GM21423 (cell line): ENCODE results near the gene MT1G.
"Not testable (repeated sequence)": the region's sequence is repeated elsewhere in the genome, so short reads cannot be mapped to it uniquely, and the experiment has no call there.

Source experiments
- ATAC-seq: cut with Tn5 transposase; IDR thresholded peaks from one replicate; pipeline ENCODE4 v1.9.1; 2021; ENCODE audit warnings: mild to moderate bottlenecking, moderate library complexity; ENCODE audit not compliant: unreplicated experiment

MT1G gene

DNA sequence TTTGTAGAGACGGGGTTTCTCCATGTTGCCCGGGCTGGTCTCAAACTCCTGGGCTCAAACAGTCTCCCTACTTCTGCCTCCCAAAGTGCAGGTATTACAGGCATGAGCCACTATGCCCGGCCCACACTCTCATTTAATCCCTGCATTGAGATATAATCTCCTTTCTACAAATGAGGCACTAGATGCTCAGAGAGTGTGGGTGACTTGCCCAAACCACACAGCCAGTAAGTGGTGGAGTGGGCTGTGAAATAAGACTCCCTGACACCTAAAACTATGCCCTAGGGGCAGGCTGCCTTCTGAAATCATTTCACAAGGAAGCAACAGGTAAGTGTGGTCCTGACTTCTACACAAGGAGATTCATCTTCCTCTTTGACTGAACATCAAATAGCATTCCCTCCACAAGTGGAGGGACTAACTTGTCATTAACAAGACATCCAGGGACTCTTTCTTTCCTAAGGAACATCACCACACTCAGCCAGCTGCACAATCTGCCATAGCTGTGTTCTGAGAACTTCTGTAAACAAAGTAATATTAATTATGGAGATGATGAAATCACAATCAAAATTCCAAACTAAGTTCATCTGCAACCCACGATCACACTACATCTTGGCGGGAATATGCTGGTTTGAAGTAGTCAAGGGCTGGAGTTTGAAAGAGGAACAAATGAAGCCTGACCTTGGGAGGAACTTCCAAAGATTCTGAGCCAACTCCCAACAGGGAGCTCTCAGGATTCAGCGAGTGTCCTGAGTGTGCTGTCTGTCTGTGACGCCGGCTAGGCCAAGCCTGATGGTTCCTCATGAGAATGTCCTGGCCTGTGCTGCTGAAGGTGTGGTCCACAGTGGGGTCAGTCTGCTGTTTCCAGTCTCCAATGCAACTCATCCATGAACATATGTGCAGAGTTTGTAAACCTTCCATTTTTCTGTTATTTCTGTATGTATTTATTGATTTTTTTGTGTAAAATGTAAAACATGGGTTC, 2.3 kb downstream of the MT1G start:
- not testable (repeated sequence) for ATAC-seq

DNA sequence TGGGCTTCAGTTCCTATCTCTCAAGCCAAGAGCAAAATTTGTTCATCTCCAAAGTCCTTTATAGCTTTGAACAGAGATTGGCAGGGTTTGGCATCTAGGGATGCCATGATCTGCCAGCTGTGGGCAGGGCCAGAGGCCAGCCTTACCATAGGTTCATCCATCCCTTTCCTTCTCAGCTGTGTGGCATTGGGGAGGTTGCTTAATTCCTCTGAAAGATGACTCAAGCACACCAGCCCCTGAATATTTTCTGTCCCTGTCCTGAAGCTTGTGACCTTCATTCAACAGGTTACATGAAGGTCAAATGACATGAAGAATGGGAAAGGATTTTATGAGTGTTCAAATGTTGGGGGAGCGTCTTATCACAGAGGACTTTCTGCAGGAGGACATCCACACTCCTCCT, 3.4 kb downstream of the MT1G start:
- ATAC-seq: no peak

DNA sequence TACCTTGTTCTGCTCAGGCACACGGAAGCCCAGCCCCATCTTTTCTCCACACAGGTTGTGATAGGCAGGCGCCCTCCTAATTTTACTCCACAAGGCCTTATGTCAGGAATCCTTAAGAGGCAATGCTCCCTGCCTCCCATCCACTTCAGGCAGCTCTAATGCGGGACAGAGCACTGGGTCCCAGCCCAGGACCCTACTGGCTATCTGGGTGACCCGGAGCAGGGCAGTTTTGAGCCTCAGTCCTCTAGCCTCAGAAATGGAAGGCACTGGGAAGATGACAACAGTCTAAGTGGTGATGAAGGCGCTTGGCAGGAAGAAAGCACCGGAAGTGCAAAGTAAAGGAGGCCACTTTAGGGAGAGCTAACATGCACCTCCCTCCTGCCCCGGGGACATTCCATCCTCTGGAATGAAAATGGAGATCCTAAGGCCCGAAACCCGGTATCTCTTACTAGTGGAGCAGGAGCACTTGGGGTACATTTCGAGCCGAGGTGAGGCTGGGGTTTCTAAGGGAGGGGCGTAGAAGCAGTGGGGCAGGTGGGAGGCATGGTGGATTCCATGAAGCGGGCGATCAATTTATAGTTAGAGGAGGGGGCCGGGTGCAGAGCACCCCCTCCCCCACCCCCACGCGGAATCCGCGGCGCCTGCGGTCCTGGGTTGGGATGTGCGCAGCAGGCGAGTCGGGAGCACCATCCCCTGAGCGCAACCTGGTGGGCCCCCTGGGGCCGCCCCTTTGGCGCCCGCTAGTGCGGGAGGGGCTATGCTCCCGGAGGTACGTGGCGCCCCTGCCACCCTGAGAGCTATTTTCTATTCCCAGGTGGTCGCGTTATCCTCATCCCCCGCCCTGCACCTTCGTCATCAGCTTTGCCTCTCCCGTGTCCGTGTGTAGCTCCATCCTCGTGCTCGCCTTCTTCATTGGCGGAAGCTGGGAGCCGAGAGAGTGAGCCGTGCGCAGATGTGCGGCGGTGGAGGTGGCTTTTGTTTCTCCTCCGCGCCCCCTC, 5.2 kb downstream of the MT1G start:
- no peak for ATAC-seq

DNA sequence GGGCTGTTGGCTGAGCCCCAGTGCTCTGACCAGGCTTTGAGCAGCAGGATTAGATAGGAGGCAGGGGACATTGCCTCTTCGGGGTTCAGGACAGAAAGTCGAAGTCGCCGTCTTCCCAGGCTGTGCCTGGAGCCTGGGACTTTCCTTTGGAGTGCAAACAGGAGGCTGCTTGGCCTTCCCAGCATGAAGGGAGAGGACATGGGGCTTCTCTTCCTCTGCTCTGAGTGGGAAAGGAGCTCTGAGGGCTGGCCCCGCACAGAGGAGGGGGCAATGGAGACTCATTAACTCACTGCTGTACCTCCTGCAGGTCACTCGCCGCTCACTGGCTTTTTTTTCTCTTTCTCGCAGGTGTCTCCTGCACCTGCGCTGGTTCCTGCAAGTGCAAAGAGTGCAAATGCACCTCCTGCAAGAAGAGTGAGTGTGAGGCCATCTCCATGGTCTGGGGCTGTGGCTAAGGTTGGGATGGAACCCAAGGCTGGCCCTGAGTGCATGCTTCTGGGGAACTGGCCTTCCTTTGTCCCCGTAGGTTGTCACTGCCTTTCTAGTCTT, 9.5 kb downstream of the MT1G start:
- no peak for ATAC-seq

DNA sequence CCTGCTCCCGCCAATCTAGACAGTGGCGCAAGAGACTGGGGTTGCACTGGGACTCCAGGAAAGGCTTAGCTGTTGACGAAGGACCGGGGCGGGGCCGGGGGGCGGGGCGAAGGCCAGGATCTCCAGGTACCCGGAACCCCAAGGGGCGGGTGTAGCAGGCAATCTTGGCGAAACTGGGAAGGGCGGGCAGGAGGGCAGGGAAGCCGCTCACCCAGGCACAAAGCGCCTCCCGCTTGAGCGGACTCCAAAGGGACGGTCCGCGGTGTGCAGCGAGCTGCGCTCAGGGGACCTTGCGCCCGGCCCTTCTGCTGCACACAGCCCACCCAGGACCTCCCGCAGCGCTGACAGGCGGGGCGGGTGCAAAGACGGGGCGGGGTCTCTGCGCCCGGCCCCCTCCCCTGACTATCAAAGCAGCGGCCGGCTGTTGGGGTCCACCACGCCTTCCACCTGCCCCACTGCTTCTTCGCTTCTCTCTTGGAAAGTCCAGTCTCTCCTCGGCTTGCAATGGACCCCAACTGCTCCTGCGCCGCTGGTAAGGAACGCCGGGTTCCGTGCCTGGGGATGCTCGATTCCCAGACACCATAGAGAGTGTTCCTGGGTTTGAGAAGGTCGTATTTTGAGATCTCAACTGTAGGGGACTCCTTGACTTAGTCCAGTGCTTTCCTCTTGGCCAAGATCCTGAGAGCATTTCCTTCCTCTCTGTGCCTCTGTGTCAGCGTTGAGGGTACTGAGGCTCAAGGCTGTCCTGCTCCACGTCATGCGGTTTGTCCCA, 10.1 kb downstream of the MT1G start, which contains the start of gene MT1F:
Gene MT1F, plus strand, starts transcription at position 405 of the 772 bp plus-strand sequence. Its CDS starts 100 bp downstream, at position 505.
- peak; percentile 51 for ATAC-seq

DNA sequence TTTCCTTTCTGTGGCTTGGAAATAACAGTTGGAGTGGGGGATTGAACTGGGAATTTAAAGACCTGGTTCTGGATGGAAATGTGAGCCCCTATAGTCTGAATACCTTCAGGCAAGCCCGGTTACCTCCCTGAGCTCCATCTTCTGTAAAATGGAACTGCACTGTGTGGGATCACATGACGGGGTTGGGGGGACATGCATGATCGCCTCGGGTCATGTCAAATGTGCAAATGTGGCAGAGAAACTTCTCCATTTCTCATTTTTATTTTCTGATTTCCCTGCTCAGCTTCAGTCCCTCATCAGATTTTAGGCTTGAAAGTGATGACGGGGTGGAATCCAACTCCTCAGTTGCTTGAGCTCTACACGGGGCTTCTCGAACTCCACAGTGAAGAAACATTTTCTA, 14.6 kb downstream of the MT1G start:
- no peak for ATAC-seq

DNA sequence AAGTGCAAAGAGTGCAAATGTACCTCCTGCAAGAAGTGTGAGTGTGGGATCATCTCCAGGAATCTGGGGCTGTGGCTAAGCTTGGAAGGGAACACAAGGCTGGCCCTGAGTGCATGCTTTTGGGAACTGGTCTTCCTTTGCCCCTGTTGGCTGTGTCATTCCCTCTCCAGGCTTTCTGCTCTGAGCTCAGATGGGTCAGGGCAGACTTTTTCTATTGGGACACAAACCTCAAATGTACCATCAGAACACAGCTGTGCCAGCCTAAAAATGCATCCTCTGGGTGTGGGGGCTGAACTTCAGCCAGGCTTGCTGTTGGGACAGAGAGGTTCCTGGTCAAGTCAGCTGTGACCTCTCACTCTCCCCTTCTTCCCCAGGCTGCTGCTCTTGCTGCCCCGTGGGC, 15.3 kb downstream of the MT1G start:
- no peak for ATAC-seq

DNA sequence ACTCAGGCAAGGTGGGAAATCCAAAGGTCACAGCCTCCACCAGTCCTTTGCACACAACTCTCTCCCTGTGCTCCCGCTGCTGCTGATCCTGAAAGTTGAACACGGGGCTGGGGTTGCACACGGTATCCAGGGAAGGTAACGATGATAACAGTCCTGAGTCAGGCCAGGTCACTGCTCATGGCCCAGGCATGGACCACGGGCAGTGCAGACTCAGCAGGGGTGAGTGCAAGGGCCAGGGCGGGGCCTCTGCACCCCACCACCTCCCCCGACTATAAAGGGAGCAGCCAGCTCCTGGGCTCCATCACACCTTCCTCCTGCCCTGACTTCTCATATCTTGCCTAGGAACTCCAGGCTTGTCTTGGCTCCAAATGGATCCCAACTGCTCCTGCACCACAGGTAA, 16.3 kb downstream of the MT1G start, which contains the start of gene MT1B:
Gene MT1B, plus strand, starts transcription at position 301 of the 400 bp plus-strand sequence. Its CDS starts 68 bp downstream, at position 369.
- no peak for ATAC-seq

DNA sequence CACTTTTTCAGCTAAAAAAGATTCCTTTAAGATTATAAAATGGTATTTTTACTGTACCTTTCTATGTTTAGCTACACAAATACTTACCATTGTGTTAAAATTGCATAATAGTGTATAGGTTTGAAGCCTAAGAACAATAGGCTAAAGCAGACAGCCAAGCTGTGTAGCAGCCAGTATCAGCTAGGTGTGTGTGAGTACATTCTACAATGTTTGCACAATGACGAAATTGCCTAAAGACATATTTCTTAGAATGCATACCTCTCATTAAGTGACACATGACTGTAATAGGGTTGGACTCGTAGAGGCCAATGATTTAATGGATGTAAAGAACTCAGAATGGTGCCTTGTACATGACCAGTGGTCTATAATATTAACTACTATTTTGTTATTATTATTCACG, 18.0 kb downstream of the MT1G start:
- no peak for ATAC-seq

DNA sequence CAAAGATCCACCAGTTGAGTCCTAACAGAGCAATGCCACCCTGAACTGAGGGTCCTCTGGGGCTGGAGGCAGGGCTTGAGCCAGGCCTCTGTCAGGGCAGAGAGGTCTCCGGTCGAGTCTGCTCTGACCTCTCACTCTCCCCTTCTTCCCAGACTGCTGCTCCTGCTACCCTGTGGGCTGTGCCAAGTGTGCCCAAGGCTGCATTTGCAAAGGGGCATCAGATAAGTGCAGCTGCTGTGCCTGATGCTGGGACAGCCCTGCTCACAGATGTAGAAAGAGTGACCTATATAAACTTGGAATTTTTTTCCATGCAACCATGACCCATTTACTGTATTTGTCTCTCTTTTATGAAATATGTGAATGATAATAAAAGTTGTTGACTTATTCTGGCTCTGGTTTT, 18.6 kb downstream of the MT1G start:
- ATAC-seq: no peak

DNA sequence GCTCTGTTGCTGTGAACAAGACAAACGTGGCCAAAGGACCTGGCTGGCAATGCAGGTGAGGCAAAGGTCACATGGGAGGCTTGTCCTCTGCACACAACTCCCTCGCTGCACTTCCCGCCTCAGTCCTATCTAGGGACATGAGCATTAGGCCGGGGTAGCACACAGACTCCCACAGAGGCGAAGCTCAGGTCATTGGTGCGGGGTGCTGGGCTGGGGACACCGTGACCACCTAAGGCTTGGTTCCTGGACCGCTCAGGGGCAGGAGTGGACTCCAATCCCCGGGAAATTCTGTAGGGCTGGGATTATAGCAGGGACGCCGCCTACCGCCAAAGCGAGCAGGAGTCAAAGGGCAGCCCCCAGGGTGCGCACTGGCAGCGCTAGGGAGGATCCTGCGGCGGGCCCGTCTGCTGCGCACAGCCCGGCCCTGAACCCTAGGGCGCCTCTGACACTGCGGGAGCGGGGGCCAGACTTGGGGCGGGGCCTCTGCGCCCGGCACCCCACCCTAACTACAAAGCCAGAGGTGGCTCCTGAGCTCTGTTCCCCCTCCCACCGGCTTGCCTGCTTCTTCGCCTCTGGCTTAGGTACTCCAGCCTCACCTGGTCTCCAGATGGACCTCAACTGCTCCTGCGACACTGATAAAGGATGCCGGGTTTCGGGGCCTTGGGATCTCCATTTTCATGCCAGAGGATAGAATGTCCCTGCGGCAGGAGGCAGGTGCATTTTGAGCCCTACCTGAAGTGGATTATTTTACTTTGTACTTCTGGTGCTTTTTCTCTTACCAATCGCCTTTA, 20.0 kb downstream of the MT1G start:
- no peak for ATAC-seq

DNA sequence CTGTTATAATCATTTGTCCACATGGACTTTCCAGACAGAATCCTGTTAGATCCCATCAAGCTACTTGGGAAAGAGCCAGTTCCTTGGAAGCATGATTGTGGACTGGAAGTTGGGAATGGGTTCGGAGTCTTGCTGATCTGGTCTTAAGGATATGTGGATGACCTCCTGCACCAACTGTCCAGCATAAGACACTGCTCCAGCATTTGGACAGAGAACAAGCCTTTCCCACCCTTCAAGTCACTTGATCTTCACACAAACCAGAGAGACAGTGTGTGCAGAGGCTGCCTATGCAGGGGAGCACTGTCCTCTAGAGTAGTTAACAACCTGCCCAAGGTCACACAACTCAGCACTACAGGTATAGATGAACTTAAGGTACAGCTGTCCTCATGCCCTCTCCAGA, 22.0 kb downstream of the MT1G start:
- no peak for ATAC-seq

DNA sequence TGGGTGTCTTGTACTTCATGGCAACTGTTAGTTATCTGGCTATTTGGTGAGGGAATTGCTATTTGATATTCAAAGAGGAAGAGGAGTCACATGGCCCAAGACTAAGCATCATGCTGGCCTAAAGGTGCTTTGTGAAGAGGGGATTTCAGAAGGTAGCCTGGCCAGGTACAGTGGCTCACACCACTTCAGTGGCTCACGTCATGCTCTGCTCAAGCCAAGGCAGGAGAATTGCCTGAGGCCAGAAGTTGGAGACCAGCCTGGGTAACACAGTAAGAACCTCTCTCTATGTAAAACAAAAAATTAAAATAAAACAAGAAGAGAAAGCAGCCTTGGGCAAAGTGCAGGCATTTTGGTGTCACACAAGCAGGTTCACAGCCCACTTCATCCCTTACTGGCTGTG, 22.6 kb downstream of the MT1G start:
- no peak for ATAC-seq

DNA sequence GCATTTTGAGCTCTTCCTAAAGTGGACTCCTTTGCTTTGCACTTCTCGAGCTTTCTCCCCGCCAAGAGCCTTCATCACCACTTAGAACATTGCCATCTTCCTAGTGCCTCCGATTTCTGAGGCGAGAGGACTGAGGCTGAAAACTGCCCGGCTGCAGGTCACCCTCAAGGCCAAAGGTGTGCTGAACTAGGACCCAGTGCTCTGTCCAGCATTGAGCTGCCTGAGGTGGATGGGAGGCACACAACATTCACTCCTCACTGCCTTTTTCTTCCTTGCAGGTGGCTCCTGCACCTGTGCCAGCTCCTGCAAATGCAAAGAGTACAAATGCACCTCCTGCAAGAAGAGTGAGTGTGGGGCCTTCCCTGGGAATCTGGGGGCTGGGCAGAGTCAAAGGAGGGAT, 24.0 kb downstream of the MT1G start:
- ATAC-seq: no peak

DNA sequence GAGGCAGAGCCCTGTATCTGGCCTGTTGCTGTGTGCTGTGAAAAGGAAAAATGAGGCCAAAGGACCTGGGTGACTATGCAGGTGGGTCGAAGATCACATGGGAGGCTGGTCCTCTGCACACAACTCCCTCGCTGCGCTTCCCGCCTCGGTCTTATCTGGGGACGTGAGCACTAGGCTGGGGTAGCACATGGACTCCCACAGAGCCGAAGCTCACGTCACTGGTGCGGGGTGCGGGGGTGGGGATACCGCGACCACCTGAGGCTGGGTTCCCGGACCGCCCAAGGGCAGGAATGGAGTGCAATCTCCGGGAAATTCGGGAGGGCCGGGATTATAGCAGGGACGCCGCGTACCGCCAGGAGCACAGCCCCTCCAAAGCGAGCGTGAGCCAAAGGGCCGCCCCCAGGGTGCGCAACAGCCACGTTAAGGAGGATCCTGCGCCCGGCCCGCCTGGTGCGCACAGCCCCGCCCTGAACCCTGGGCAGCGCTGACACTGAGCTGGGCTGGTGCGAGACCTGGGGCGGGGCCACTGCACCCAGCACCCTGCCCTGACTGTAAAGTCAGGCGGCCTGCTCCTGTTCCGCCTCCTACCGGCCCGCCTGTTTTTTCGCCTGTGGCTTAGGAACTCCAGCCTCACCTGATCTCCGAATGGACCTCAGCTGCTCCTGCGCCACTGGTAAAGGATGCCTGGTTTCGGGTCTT, 24.6 kb downstream of the MT1G start:
- ATAC-seq: peak; percentile 83

DNA sequence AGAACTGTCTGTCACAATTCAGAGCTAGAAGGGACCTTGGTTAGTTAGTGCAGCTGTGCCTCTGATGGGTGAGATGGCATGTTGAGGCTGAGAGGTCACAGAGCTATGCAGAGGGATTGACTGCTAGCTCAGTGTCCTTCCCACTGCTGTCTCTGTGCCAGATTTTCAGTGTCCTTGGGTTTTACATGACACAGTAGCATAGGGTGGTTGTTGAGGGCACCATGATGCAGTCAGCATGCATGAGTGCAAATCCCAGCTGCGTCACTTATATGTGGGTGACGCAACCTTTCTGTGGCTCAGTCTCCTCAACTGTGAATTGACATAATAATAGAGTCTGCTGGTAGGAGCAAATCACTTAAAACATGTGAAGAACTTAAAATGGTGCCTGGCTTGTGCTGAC, 26.7 kb downstream of the MT1G start:
- ATAC-seq: no peak

DNA sequence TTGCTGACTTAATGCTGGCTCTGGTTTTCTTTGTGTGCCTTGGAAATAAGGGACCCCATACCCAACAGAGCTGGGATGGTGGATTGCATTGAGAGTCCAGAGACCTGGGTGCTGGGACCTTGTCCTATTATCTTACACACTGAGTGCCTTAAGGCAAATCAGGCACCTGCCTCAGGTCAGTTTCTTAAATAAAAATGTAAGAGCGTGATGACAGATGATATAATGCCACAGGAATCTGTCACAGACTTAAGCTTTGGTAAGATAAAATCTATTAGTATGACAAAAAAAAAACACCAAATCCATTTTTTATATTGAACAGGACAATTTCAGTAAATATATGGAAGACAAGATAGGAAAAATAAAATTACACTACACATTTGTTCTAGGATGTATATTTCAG, 27.8 kb downstream of the MT1G start:
- no peak for ATAC-seq

DNA sequence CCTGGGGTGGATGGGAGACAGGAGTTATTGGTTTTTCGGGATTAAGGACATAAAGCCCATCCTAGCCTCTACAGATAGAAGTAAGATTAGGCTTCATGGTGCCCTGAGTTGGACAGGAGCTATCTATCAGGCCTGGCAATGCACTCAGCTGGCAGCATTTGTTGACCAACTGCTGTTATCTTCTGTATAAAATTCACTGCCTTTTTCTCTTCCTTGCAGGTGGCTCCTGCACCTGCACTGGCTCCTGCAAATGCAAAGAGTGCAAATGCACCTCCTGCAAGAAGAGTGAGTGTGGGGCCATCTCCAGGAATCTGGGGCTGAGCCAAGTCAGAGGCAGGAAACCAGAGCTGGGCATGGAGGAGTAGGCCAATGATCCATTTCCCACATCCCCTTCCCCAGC, 28.8 kb downstream of the MT1G start:
- no peak for ATAC-seq
